ENCODE results near the gene HBZ.
"Not testable (repeated sequence)": the region's sequence is repeated elsewhere in the genome, so short reads cannot be mapped to it uniquely, and the experiment has no call there.

The HBZ gene

DNA sequence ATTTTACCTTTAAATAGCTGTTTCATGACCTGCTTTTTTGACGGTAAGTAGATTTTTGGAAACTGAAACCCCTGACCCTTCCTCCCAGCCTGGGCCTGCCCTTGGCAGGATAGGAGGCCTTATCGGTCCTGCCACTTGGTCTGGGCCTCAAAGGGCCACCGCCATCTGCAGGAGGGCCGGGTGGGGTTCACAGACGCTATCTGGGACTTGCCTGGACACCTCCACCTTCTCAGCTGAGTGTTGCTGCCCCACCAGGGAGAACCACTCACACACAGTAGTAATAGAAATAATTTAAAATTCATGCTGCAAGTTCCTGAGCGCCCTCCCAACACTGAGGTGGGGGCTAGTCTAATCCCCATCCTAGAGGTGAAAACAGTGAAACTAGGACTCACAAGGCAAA lies 9.4 kb upstream of the HBZ start:
- DNase-seq (ENCODE audit: low spot score) = no peak
- POLR2A ChIA-PET (ENCODE audit: low non-redundant PET) = no interaction called here

DNA sequence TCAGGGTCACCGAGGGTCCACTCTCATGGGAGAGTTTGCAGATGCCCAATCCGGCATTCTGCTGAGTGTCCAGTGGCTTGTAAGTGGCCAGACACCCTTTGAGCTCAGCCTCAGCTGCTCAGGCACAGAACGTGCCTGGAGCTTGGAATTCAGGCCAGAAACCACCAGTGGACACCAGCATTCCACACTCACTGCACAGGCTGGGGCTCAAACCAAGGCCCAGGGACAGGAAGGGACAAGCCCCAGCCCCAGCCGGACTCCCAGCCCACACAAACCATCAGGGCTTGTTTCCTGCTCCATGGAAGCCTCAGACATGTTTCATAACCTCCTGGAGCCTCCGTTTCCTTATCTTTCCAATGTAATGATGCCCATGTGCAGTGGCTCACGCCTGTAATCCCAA lies 9.0 kb upstream of the HBZ start:
- ChIA-PET POLR2A (ENCODE audit: low non-redundant PET) (no interaction called here), CTCF (interaction anchor here (0.6 kb wide), 1 partner anchor 27 kb away, joined by 3 read pairs; no protein-coding TSS in a partner anchor)
- no peak for DNase-seq (ENCODE audit: low spot score)
- H3K27ac ChIP-seq = peak overlapping the region; percentile 42
- TF ChIP-seq, protein P1, sequence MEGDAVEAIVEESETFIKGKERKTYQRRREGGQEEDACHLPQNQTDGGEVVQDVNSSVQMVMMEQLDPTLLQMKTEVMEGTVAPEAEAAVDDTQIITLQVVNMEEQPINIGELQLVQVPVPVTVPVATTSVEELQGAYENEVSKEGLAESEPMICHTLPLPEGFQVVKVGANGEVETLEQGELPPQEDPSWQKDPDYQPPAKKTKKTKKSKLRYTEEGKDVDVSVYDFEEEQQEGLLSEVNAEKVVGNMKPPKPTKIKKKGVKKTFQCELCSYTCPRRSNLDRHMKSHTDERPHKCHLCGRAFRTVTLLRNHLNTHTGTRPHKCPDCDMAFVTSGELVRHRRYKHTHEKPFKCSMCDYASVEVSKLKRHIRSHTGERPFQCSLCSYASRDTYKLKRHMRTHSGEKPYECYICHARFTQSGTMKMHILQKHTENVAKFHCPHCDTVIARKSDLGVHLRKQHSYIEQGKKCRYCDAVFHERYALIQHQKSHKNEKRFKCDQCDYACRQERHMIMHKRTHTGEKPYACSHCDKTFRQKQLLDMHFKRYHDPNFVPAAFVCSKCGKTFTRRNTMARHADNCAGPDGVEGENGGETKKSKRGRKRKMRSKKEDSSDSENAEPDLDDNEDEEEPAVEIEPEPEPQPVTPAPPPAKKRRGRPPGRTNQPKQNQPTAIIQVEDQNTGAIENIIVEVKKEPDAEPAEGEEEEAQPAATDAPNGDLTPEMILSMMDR (conservative IDR thresholded peaks at IDR 0.05; ENCODE audit: low read depth) = no peak

More for the DNA sequence above, 9.4 kb upstream of the HBZ start:
- H3K27ac ChIP-seq = peak overlapping the region; percentile 42
- TF ChIP-seq, protein P1 (conservative IDR thresholded peaks at IDR 0.05; ENCODE audit: low read depth) = no peak
- CTCF ChIA-PET = interaction anchor here (0.6 kb wide), 1 partner anchor 27 kb away, joined by 3 read pairs; no protein-coding TSS in a partner anchor

DNA sequence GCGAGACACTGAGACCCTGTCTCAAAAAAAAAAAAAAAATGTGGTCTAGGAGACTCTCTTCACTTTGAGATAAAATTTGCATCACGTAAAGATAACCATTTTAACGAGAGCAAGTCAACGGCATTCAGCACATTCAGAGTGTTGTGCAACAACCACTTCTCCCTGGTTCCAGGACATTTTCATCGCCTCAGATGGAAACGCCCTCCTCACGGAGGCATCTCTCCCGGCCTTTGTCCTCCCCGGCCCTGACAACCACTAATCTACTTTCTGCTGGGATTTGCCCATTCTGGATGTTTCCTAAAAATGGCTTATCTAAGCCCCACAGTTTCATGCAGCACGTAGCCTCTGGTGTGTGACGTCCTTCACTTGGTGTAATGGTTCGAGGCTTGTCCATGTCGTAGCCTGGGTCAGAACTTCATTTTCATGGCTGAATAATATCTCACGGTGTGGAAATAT lies 7.6 kb upstream of the HBZ start:
- ChIA-PET POLR2A (ENCODE audit: low non-redundant PET) (no interaction called here), CTCF (no interaction called here)
- TF ChIP-seq, protein P1 (conservative IDR thresholded peaks at IDR 0.05; ENCODE audit: low read depth) = no peak
- H3K27ac ChIP-seq = no peak overlapping the region
- no peak for DNase-seq (ENCODE audit: low spot score)

DNA sequence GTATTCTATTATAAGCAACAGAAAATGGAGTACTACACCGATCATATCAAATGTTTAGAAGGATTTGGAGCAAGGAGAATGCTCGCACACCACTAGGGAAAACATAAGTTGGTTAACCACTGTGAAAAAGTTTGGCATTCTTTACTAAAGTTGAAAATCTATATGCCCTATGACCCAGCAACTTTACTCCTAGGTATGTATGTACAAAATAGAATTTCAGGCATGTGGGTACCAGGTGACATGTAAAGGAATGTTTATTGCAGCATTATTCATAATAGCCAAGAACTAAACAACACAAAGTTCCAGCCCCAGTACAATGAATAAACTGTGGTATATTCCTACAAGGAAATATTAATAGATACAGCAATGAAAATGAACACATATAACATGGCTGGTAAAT lies 5.8 kb upstream of the HBZ start:
- no peak overlapping the region for H3K27ac ChIP-seq
- TF ChIP-seq, protein P1 (conservative IDR thresholded peaks at IDR 0.05; ENCODE audit: low read depth) = no peak
- POLR2A ChIA-PET (ENCODE audit: low non-redundant PET) = no interaction called here
- no peak for DNase-seq (ENCODE audit: low spot score)
- CTCF ChIA-PET = no interaction called here

DNA sequence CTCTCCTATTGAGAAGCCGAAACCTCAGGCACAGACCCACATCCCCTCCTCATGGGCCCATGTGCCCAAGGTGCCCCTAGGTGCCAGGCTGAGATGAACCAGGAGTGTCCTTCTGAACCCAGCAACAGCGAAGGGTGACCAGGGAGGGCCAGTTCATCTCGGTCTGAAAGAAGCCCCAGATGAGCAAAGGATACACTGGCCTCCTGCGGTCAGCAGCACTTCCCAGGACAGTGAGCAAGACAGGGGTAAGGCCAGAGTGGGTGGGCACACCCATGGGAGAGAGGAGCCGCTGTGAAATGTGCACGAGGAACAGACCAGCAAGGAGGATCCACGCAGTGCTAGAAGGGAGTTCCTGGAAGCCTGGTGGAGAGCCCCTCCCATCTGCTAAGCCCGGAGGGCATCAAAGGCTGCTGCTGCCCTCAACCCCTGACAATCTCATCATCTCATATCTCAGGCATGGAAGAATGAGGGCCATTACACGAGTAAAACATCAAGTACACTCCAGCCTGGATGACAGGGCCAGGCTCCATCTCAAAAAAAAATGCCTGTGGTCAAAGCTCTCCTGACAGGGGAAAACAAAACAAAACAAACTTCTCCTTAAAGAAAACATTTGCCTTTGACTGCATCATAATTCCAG lies 3.3 kb upstream of the HBZ start:
- no peak for DNase-seq (ENCODE audit: low spot score)
- CTCF ChIA-PET = interaction anchor here (0.6 to 0.7 kb wide), 2 partner anchors 11 to 83 kb away, joined by 3 to 5 read pairs; no protein-coding TSS in a partner anchor
- TF ChIP-seq, protein P1 (conservative IDR thresholded peaks at IDR 0.05; ENCODE audit: low read depth) = no peak
- H3K27ac ChIP-seq = no peak overlapping the region
- POLR2A ChIA-PET (ENCODE audit: low non-redundant PET) = interaction anchor here (0.7 kb wide), 1 partner anchor 164 kb away, joined by 3 read pairs; no protein-coding TSS in a partner anchor

DNA sequence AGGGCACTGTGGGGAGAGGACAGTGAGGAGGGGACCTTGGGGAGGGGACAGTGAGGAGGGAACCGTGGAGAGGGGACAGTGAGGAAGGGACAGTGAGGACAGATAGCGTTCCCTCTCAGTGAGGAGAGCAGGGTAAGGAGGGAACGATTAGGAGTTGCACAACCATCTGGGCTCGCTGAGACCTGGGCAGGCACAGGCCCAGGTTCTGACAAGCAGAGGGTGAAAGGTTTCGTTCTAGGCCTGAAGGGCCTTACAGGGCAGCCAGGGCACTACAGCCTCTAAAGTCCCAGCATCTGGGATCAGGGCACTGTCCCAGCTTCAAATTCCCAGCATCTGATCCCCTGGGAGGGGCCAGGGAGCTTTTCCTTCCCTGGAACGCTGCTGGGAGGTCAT lies 681 bp downstream of the HBZ start:
- POLR2A ChIA-PET (ENCODE audit: low non-redundant PET); CTCF ChIA-PET; H3K27ac ChIP-seq; DNase-seq (ENCODE audit: low spot score): not testable (repeated sequence)

DNA sequence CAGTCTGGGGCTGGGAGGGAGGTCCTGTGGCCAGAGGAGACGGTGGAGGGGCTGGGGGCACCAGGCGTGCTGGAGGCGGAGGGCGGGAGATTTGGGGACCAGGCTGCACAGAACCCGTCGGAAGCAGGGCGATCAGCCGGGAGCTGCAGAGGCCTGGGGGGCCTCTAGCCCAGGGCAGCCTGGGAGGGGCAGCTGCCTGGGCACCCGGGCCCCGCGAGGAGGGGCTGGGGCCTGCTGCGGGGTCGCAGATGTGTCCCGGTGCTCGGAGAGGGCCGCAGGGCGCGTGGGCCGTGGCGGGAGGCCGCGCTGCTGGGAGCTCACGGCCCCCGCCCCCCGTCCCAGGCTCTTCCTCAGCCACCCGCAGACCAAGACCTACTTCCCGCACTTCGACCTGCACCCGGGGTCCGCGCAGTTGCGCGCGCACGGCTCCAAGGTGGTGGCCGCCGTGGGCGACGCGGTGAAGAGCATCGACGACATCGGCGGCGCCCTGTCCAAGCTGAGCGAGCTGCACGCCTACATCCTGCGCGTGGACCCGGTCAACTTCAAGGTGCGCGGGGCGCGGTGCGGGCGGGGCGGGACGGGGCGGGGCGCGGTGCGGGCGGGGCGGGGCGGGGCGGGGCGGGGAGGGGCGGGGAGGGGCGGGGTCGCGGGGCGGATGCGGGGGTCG lies 1.2 kb downstream of the HBZ start:
- POLR2A ChIA-PET (ENCODE audit: low non-redundant PET); DNase-seq (ENCODE audit: low spot score); H3K27ac ChIP-seq; CTCF ChIA-PET: not testable (repeated sequence)

All from RWPE1 (cell line).